Fibroblast of skin of right biceps (primary cell): ENCODE data around the gene RPL10.

Experiments
- DNase-seq: peaks from one replicate; pipeline ENCODE4 v3.0.0-alpha.2; 2013

Gene RPL10

GRCh38 chrX:154397888-154398667, at the start of gene RPL10:
Gene RPL10 (plus strand): TSS chrX:154398377. CDS start chrX:154398520, 143 bp downstream.
- DNase-seq: peak; percentile 97

GRCh38 chrX:154348646-154349358, 49.4 kb upstream of the RPL10 start:
- no peak for DNase-seq

GRCh38 chrX:154349359-154349935, 48.7 kb upstream of the RPL10 start:
- no peak for DNase-seq

GRCh38 chrX:154349979-154350378, 48.2 kb upstream of the RPL10 start:
- no peak for DNase-seq

- DNase-seq: no peak
These were observed 47.6 kb upstream of the RPL10 start for GRCh38 chrX:154350429-154351182.

- no peak for DNase-seq
These were observed 46.8 kb upstream of the RPL10 start for GRCh38 chrX:154351183-154352011.

GRCh38 chrX:154352012-154352401, 46.2 kb upstream of the RPL10 start:
- DNase-seq: no peak

GRCh38 chrX:154352466-154352865, 45.7 kb upstream of the RPL10 start:
- no peak for DNase-seq

- no peak for DNase-seq
These were observed 44.9 kb upstream of the RPL10 start for GRCh38 chrX:154353172-154353843.

GRCh38 chrX:154354013-154354412, 44.2 kb upstream of the RPL10 start:
- DNase-seq: no peak

GRCh38 chrX:154354516-154354915, 43.7 kb upstream of the RPL10 start:
- DNase-seq: no peak

GRCh38 chrX:154355094-154355775, 42.9 kb upstream of the RPL10 start:
- no peak for DNase-seq

- no peak for DNase-seq
These were observed 42.4 kb upstream of the RPL10 start for GRCh38 chrX:154355776-154356140.

- DNase-seq: no peak
These were observed 41.6 kb upstream of the RPL10 start for GRCh38 chrX:154356596-154356995.

- no peak for DNase-seq
These were observed 41.0 kb upstream of the RPL10 start for GRCh38 chrX:154357205-154357604.

GRCh38 chrX:154358011-154358410, 40.2 kb upstream of the RPL10 start:
- no peak for DNase-seq

- DNase-seq: no peak
These were observed 39.3 kb upstream of the RPL10 start for GRCh38 chrX:154358829-154359228.

- no peak for DNase-seq
These were observed 38.6 kb upstream of the RPL10 start for GRCh38 chrX:154359362-154360154.

- DNase-seq: no peak
These were observed 37.9 kb upstream of the RPL10 start for GRCh38 chrX:154360155-154360713.
